22Rv1 (cell line): Measurements from ENCODE around the gene GRN.

Source experiments
- H3K27ac ChIP-seq: fragments of 450-650 bp; 2 replicates; pipeline ENCODE4 v1.5.1; 2017
- ZFX ChIP-seq: fragments of 450-650 bp; IDR thresholded peaks from 2 replicates; pipeline ENCODE4 v1.6.1; 2017; ENCODE audit warnings: antibody characterized with exemption, borderline replicate concordance
- TF ChIP-seq, protein P1 (sequence below): fragments of 450-650 bp; IDR thresholded peaks from 2 replicates; pipeline ENCODE4 v1.5.1; 2017; ENCODE audit warnings: mild to moderate bottlenecking

The GRN gene

DNA sequence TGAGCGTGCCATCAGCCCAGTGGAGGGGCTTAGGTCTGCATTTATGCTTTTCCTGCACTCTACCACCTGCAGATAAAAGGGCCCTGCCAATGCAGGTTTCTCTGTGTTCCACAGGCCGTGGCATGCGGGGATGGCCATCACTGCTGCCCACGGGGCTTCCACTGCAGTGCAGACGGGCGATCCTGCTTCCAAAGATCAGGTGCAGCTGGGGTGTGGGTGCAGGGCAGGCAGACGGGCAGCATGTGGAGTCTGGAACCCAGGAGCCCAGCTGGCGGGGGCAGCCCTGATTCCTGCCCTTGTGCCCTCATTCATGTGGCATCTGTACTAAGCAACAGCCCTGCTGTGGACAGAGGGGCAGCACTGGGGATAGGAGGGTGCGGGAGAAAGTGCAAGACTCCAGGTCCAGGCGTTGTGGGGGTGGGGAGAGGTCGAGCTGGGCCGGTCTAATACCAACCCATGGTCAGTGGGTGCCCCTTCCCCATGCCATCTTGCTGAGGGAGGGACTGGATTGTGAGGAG, 4.5 kb downstream of the GRN start:
- TF ChIP-seq, protein P1, sequence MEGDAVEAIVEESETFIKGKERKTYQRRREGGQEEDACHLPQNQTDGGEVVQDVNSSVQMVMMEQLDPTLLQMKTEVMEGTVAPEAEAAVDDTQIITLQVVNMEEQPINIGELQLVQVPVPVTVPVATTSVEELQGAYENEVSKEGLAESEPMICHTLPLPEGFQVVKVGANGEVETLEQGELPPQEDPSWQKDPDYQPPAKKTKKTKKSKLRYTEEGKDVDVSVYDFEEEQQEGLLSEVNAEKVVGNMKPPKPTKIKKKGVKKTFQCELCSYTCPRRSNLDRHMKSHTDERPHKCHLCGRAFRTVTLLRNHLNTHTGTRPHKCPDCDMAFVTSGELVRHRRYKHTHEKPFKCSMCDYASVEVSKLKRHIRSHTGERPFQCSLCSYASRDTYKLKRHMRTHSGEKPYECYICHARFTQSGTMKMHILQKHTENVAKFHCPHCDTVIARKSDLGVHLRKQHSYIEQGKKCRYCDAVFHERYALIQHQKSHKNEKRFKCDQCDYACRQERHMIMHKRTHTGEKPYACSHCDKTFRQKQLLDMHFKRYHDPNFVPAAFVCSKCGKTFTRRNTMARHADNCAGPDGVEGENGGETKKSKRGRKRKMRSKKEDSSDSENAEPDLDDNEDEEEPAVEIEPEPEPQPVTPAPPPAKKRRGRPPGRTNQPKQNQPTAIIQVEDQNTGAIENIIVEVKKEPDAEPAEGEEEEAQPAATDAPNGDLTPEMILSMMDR = no peak
- TF ChIP-seq ZFX = no peak
- H3K27ac ChIP-seq = no peak overlapping the region

DNA sequence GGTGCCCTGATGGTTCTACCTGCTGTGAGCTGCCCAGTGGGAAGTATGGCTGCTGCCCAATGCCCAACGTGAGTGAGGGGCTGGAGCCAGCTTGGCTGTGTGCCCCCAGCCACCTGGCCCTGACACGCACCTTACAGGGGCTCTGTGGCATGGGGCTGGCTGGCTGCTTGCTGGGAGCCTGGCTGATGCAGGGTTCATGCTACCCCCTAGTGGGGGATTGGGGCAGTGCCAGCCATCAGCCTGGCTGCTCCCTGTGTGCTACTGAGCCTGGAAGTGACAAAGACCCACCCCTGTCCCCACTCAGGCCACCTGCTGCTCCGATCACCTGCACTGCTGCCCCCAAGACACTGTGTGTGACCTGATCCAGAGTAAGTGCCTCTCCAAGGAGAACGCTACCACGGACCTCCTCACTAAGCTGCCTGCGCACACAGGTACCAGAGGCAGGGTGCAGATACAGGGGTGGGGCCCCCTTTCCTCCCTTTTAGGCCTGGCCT, 5.7 kb downstream of the GRN start:
- no peak overlapping the region for H3K27ac ChIP-seq
- TF ChIP-seq ZFX = no peak
- TF ChIP-seq, protein P1 = peak; percentile 85

DNA sequence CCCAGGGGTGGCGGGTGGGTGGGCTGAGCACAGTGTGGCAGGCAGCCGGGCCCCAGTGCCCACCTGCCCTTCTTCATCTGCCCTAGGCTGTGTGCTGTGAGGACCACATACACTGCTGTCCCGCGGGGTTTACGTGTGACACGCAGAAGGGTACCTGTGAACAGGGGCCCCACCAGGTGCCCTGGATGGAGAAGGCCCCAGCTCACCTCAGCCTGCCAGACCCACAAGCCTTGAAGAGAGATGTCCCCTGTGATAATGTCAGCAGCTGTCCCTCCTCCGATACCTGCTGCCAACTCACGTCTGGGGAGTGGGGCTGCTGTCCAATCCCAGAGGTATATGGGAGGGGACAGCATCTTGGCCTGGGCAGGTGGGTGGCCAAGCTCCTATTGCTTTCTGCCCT, 6.4 kb downstream of the GRN start:
- no peak for TF ChIP-seq ZFX
- TF ChIP-seq, protein P1 = no peak
- no peak overlapping the region for H3K27ac ChIP-seq

DNA sequence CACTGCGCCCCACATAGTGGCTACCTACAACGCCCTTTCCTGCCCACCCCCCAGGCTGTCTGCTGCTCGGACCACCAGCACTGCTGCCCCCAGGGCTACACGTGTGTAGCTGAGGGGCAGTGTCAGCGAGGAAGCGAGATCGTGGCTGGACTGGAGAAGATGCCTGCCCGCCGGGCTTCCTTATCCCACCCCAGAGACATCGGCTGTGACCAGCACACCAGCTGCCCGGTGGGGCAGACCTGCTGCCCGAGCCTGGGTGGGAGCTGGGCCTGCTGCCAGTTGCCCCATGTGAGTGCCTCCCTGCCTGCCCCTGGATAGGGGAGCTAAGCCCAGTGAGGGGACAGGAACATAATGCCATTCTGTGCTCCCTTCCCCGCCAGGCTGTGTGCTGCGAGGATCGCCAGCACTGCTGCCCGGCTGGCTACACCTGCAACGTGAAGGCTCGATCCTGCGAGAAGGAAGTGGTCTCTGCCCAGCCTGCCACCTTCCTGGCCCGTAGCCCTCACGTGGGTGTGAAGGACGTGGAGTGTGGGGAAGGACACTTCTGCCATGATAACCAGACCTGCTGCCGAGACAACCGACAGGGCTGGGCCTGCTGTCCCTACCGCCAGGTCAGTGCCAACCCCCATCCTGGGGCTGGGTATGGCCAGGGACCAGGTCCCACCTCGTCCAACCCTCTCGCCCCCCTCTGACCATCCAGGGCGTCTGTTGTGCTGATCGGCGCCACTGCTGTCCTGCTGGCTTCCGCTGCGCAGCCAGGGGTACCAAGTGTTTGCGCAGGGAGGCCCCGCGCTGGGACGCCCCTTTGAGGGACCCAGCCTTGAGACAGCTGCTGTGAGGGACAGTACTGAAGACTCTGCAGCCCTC, 7.1 kb downstream of the GRN start:
- TF ChIP-seq ZFX = no peak
- TF ChIP-seq, protein P1 = no peak
- H3K27ac ChIP-seq = no peak overlapping the region

DNA sequence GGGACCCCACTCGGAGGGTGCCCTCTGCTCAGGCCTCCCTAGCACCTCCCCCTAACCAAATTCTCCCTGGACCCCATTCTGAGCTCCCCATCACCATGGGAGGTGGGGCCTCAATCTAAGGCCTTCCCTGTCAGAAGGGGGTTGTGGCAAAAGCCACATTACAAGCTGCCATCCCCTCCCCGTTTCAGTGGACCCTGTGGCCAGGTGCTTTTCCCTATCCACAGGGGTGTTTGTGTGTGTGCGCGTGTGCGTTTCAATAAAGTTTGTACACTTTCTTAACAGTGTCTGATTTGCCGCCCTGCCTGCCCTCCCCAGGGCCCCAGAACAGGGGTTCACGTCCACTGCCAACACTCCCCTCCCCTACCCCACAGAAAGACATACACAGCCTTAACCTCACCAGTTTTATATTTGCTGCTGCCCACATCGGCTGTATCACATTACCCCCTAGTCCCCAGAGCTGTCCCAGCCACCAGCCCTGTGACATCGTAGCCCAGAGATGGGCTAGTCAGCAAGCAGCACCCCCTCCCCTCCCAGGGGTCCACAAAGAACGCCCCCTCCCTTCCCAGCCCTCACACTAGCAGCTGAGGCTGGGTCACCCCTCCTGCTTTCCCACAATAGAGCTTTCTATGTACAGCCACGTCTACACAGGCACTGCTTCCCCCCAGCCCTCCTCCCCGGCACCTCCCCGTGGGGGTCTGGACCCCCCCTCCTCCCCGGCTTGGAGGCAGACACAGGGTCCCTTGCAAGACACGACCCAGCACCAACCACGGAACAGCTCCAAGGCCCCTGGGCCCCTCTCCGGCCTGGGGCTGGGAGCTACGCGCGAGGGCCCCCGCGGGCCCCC, 7.9 kb downstream of the GRN start:
- TF ChIP-seq, protein P1 = no peak
- TF ChIP-seq ZFX = no peak
- H3K27ac ChIP-seq = peak overlapping the region; percentile 71

DNA sequence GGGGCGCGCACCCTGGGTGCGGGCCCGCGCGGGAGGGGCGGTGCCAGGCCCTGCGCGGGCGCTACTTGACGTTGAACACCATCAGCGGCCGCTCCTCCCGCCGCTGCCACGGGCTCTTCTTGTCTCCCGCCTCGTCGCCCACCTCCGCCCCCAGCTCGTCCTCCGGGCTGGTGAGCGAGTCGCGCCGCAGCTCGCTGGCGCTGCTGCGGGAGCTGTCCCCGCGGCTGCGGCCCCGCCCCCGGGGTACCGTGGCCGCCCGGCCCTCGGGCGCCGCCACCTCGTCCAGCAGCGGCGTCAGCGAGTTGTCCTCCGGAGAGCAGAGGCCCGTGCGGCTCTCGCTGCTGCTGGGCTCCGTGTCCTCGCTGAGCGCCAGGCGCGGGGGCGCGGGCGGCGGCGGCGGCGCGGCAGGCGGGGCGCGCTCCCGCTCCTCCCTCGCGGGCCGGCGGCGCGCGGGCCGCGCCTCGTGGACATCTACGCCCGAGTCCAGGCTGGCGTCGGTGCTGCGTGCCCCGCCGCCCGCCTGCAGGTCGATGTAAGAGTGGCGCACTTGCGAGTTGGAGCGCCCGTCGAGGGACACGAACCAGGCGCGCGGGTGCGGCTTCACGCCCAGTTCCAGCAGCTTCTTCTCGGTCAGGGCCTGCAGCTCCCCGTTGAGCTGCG, 8.7 kb downstream of the GRN start:
- TF ChIP-seq ZFX = no peak
- H3K27ac ChIP-seq = peak overlapping the region; percentile 71
